ENCODE data around the gene SMARCAD1. TPM values are rescaled to one million over a fixed set of nuclear protein-coding genes. Genes with fewer than 3 reads are reported as not detected.

The SMARCAD1 gene
- total RNA-seq, 1 donor: 48.5 TPM

- TF ChIP-seq CTCF (IDR thresholded peaks at IDR 0.05; ENCODE audit: insufficient read depth, low read length): no peak
- DNase-seq (ENCODE audit: low read depth): no peak
- no peak overlapping the region for H3K4me3 ChIP-seq (ENCODE audit: low read depth, low read length)
These were observed 131.2 kb downstream of the SMARCAD1 start for GRCh38 chr4:94338681-94339351.

DNA sequence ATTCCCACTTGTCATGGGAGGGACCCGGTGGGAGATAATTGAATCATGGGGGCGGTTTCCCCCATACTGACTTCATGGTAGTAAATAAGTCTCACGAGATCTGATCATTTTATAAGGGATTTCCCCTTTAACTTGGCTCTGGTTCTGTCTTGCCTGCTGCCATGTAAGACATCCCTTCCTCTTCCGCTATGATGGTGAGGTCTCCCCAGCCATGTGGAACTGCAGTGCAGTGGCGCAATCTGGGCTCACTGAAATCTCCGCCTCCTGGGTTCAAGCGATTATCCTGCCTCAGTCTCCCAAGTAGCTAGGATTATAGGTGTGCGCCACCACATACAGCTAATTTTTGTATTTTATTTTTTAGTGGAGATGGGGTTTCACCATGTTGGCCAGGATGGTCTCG is 132.1 kb downstream of the SMARCAD1 start:
- no peak overlapping the region for H3K4me3 ChIP-seq (ENCODE audit: low read depth, low read length)
- DNase-seq (ENCODE audit: low read depth): no peak
- TF ChIP-seq CTCF (IDR thresholded peaks at IDR 0.05; ENCODE audit: insufficient read depth, low read length): no peak

Other genes starting within 250 kb of the SMARCAD1 start
- not detected in 2 replicates for gene HPGDS, start 135.0 kb downstream of the SMARCAD1 start, total RNA-seq (ENCODE audit: low replicate concordance)
- gene PDLIM5, start 244.1 kb downstream of the SMARCAD1 start, total RNA-seq (ENCODE audit: low replicate concordance): 84.3 and 124 TPM in 2 replicates

Data from fibroblast of the aortic adventitia (primary cell).